H1 (cell line): ENCODE data around the gene SIGLEC7. TPM values are rescaled to one million over a fixed set of nuclear protein-coding genes. Genes with fewer than 3 reads are reported as not detected.

Experiments used
- SP2 ChIP-seq: IDR thresholded peaks from 2 replicates; pipeline ENCODE4 v1.6.1; 2012; ENCODE audit warnings: mild to moderate bottlenecking, low read length, inconsistent platforms
- SRF ChIP-seq: IDR thresholded peaks from 2 replicates; pipeline ENCODE4 v1.6.1; 2011; ENCODE audit warnings: mild to moderate bottlenecking, low read depth, low read length, moderate library complexity
- ZNF274 ChIP-seq: IDR thresholded peaks from 2 replicates; pipeline ENCODE4 v1.7.0; 2012; ENCODE audit warnings: low read length, borderline replicate concordance; ENCODE audit errors: extremely low read depth
- polyA plus RNA-seq, 7 experiments: library from polyadenylated mRNA; depleted of rRNA in 3 of 7; stranded (reverse) in 5 of 7; unstranded in 2 of 7; fragments of >200 nt in 5 of 7; fragments of 200-250 nt in 2 of 7; gene quantifications; 1 replicate in 5 of 7; 2 replicates in 1 of 7; 4 replicates in 1 of 7; pipeline versions ENCODE4 v1.2.1 to v1.2.3, GENCODE V29; 2011 to 2013; ENCODE audit warnings: missing spikeins in 2 of 7, mixed read lengths in 2 of 7
- total RNA-seq: library from RNA; stranded (reverse); fragmentation: NEBNext Ultra II Directional; extraction: Animal tissue kit (Norgen Biotek cat#: 25700); gene quantifications from 2 replicates; pipeline ENCODE4 v1.2.1, GENCODE V29; 2021
- TF ChIP-seq, protein P1 (sequence below): IDR thresholded peaks from 2 replicates; pipeline ENCODE4 v1.6.1; 2012; ENCODE audit warnings: inconsistent platforms

SIGLEC7 gene
- total and polyA plus RNA-seq, 2 of the 8 experiments (the other 6 are each of a cell fraction or from before 2014, with no cell fraction given): not detected

DNA sequence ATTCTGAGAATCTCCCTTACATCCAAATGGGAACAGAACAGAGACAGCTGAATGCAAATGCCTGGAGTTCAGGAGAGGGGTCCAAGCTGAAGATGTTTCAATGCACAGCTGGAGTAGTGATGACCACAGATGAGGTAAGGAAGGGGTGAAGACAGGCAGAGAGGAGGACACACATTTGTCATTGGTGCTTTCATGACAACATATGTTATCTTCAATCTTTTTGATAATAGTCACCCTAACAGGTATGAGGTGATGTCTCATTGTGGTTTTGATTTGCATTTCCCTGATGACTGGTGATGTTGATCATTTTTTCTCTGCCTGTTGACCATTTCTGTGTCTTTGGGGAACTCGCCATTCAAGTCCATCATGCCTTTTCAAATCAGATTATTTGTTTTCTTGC lies 19.2 kb downstream of the SIGLEC7 start (continued):
- TF ChIP-seq ZNF274 (no peak), SP2 (no peak), SRF (no peak)
- TF ChIP-seq, protein P1, sequence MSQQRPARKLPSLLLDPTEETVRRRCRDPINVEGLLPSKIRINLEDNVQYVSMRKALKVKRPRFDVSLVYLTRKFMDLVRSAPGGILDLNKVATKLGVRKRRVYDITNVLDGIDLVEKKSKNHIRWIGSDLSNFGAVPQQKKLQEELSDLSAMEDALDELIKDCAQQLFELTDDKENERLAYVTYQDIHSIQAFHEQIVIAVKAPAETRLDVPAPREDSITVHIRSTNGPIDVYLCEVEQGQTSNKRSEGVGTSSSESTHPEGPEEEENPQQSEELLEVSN: no peak
